Measurements from ENCODE around the gene PDZD2. TPM values are rescaled to one million over a fixed set of nuclear protein-coding genes. Genes with fewer than 3 reads are reported as not detected.
"Not testable (repeated sequence)": the region's sequence is repeated elsewhere in the genome, so short reads cannot be mapped to it uniquely, and the experiment has no call there.

Gene PDZD2
- total RNA-seq, 2 donors from 2014 or later = 0.08 to 0.75 TPM

DNA sequence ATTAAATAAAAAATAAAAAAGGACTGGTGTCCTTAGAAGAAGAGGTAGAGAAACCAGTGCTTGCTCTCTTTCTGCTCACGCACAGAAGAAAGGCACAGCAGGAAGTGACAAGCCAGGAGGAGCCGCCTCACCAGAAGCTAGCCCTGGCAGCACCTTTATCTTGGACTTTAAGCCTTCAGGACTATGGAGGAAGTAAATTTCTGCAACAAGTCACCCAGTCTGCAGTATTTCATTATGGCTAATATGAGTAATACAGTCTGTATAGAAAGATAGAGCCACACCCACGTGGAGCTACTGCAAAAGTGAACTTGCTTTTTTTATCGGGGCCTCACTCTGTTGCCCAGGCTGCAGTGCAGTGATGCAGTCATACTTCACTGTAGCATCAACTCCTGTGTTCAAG, 68.4 kb downstream of the PDZD2 start:
- no peak overlapping the region for H3K27ac Mint-ChIP-seq
- no peak for ATAC-seq
- no peaks in the 10 kb centered on the region for H3K9me3 Mint-ChIP-seq
- no peaks in the 10 kb centered on the region for H3K36me3 Mint-ChIP-seq
- DNase-seq (ENCODE audit: low spot score in 2 of 2) = no peak

DNA sequence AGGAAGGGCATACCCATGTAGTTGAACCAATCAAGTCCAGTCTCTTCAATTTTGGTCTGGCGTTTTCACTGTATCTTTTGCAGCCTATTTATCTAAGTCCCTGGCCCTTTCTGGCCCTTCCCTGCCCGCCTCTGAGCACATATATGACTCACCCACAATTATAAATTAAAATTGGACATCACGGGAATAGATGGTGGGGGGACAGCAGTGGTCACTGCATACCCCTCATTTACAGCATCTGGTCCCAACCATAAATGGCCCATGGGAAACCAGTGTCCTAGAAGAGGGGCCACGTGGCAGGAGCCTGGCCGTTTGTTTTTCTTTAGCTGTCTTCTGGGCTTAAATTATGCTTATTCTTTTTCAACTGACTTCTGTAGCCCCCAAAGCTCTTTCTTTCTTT, 69.2 kb downstream of the PDZD2 start:
- Mint-ChIP-seq H3K27ac (no peak overlapping the region), H3K9me3 (no peaks in the 10 kb centered on the region), H3K36me3 (no peaks in the 10 kb centered on the region)
- ATAC-seq (no peak), DNase-seq (ENCODE audit: low spot score in 2 of 2) (no peak)

DNA sequence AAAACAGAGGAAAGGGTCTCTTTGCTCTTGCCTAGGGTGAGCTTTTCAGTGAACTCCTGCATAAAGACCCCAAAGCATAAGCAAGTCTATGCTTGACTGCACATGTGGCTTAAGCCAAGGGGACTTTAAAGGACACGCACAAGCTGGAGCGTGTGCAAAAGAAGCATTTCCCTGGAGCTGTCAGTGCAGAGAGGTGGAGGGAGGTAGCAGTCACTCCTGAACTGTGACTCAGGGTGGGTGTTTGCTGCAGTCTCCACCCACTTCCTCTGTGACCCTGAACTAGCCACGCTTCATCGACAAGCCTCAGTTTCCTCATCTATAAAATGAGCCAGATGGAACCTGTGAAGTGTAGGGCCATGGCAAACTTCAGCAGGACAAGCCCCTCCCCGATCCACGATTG, 72.4 kb downstream of the PDZD2 start:
- Mint-ChIP-seq H3K9me3 (no peaks in the 10 kb centered on the region), H3K36me3 (no peaks in the 10 kb centered on the region), H3K27ac (no peak overlapping the region)
- no peak for ATAC-seq
- no peak for DNase-seq (ENCODE audit: low spot score in 2 of 2)

DNA sequence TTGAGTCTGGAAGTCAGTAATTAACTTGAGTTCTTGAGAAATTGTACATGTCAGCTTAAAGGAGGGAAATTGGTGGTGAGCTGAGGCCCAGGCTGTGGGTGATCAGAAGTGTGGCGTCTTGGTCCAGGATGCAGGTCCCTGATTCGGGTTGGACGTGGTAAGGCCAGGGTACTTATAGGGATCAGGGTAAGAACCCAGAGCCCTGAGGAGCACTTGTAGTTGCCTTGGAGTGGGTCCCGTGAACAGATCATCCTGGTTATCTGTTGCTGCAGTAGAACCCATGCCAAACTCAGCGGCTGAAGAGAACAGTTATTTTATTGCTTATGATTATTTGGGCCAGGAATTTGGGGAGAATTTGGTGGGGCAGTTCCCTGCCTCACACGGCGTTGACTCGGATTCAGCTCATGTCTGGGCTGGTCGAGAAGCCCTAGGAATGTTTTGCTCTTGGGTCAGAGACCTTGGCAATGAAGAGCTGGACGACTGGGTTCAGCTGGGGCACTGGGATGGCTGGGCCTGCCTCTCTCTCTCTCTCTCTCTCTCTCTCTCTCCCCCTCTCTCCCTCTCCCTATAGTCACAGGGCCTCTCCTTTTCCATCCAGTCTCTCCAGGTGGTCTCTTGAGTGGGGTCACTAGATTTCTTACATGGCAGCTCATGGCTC, 73.1 kb downstream of the PDZD2 start:
- Mint-ChIP-seq H3K36me3 (no peaks in the 10 kb centered on the region), H3K27ac (no peak overlapping the region), H3K9me3 (no peaks in the 10 kb centered on the region)
- no peak for DNase-seq (ENCODE audit: low spot score in 2 of 2)
- ATAC-seq = no peak

DNA sequence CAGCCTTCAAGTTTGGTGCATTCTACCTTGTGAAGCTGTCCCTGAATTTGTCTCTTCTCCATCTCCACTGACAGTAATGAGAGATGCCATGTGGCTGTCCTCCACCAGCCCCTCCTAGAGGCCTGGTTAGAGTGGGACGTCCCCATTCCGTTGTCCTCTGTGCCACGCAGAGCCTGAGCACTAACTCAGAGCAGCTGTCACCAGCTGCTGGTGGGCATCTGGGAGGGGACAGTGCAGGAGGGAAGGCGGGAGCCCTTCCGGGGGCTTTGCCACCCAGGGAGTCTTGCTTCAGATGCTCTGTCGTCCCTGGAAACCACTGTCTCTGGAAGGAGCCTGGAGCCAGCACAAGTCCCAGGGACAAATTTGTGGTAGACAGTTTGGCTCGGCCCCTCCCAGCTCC, 78.6 kb downstream of the PDZD2 start:
- no peak for ATAC-seq
- H3K36me3 Mint-ChIP-seq = no peaks in the 10 kb centered on the region
- no peaks in the 10 kb centered on the region for H3K9me3 Mint-ChIP-seq
- no peak overlapping the region for H3K27ac Mint-ChIP-seq
- no peak for DNase-seq (ENCODE audit: low spot score in 2 of 2)

DNA sequence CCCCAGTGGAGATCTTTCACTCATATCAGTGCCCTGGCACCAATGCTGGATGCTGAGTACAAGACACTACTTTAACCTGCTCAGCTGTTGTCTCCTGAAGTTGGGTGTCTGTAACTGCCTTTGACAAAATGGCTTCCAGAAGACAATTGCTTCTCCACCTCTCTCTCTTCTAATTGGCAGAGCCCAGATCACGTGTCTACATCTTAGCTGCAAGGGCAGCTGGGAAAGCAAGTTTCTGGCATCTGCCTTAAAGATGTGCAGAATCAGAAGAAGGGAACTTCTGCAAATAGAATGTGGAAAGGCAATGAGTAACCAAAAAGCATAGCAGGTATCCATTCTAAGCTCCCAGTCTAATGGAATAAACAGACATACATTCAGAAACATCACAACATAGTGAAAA, 81.1 kb downstream of the PDZD2 start:
- DNase-seq (ENCODE audit: low spot score in 2 of 2) = no peak
- no peaks in the 10 kb centered on the region for H3K36me3 Mint-ChIP-seq

DNA sequence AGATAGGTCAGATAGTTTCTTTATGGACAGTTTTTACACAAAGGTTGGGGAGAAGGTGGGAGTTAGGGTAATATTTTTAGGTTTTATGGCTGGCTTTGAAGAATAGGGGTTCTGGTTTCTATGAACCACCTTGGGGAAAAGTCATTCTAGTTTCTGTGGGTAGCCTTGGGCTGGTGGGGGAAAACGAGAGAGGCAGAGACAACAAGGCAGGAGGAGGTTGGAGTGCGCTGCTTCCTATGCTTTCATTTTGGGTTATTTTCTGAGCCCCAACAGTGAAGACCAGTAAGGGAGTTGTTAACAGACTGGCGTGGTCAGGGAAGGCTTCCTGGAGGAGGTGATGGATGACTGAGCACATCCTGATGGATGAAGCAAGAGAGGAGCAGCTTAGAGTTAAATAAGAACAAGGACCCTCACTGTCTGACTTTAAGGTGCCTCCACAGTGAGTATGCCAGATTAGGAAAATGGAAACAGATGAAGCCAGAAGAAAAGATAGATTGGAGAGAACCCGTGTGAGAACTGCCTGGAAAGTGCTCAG, 81.9 kb downstream of the PDZD2 start:
- ATAC-seq (no peak), DNase-seq (ENCODE audit: low spot score in 2 of 2) (no peak)
- Mint-ChIP-seq H3K27ac (no peak overlapping the region), H3K36me3 (no peaks in the 10 kb centered on the region), H3K9me3 (no peaks in the 10 kb centered on the region)

More for the DNA sequence above, 81.1 kb downstream of the PDZD2 start:
- Mint-ChIP-seq H3K27ac (no peak overlapping the region), H3K9me3 (no peaks in the 10 kb centered on the region)
- ATAC-seq = no peak

DNA sequence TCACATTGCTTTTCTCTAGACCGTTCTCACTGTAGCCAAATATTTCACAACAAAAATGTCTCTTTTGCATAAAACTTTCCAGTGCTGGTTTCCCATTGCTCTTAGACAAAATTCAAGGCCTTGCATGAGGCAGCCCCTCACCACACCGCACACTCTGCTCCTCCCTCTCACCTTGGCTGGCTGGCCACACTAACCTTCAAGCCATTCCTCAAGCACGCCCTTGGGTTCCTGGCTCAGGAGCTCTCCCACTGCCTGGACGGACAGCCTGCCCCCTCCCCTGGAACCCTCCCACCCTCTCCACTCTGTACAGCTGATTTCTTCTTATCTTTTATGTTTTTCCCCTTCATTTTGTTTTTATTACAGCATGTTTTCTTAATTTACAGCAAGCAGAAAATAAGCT, 83.2 kb downstream of the PDZD2 start:
- DNase-seq (ENCODE audit: low spot score in 2 of 2) (no peak), ATAC-seq (no peak)
- Mint-ChIP-seq H3K27ac (no peak overlapping the region), H3K9me3 (no peaks in the 10 kb centered on the region), H3K36me3 (no peaks in the 10 kb centered on the region)

DNA sequence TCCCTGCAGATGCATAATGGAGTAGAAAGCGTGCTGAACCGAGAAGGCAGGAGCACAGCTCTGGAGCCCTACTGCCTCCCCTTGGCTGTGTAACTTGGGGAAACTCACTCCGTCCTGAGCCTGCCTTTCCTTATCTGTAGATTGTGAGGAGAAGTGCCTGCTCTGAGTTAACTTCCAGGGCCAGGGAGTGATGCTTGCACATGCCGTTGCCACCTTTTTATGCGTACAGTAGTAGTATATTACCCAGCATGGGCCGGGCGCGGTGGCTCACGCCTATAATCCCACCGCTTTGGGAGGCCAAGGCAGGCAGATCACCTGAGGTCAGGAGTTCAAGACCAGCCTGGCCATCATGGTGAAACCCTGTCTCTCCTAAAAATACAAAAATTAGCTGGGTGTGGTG, 87.1 kb downstream of the PDZD2 start:
- no peak overlapping the region for H3K27ac Mint-ChIP-seq
- ATAC-seq (no peak), DNase-seq (ENCODE audit: low spot score in 2 of 2) (no peak)
- no peaks in the 10 kb centered on the region for H3K9me3 Mint-ChIP-seq
- no peaks in the 10 kb centered on the region for H3K36me3 Mint-ChIP-seq

DNA sequence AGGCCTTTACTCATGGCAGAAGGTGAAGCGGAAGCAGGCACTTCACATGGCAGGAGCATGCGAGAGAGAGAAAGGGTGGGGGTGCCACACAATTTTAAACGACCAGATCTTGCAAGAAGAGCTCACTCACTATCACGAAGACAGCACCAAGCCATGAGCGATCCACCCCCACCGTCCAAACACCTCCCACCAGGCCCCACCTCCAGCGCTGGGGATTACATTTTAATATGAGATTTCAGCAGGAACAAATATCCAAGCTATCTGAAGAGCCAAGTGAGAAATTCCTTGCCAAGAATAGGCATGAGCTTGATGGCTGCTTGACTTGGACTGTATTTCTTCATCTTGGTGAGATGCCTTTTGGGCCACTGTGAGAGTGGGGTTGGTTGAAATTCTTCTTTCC, 88.0 kb downstream of the PDZD2 start:
- Mint-ChIP-seq H3K9me3 (no peaks in the 10 kb centered on the region), H3K27ac (no peak overlapping the region), H3K36me3 (no peaks in the 10 kb centered on the region)
- ATAC-seq = no peak
- no peak for DNase-seq (ENCODE audit: low spot score in 2 of 2)

DNA sequence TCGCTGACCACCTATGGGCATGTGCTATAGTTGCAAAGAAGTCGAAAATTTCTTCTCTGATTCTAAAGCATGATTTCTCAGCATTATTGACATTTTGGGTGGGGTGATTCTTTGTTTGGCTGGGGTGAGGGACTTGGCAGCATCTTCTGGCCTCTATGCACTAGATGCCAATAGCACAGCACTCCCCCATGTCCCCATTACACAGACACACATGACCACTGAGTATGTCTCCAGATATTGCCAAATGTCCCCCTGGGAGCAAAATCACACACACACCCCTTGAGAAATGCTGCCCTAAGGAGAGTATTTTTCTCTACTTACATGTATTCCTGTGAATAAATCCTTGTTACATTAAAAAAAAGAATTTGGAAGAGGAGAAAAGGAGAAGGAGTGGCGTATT, 89.1 kb downstream of the PDZD2 start:
- no peak overlapping the region for H3K27ac Mint-ChIP-seq
- ATAC-seq = no peak
- no peak for DNase-seq (ENCODE audit: low spot score in 2 of 2)
- no peaks in the 10 kb centered on the region for H3K9me3 Mint-ChIP-seq
- no peaks in the 10 kb centered on the region for H3K36me3 Mint-ChIP-seq

DNA sequence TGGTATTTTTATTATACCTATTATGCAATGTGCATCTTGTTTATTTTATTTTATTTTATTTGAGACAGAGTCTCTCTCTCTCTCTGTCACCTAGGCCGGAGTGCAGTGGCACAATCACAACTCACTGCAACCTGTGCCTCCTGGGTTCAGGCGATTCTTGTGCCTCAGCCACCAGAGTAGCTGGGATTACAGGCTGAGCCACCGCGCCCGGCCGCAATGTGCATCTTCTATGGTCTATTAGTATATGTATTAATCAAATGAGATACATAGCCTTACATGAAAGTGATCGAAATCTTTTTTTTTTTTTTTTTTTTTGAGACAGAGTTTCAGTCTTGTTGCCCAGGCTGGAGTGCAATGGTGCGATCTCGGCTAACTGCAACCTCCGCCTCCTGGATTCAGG, 89.9 kb downstream of the PDZD2 start:
- H3K27ac Mint-ChIP-seq; ATAC-seq; H3K9me3 Mint-ChIP-seq; H3K36me3 Mint-ChIP-seq; DNase-seq (ENCODE audit: low spot score in 2 of 2): not testable (repeated sequence)

DNA sequence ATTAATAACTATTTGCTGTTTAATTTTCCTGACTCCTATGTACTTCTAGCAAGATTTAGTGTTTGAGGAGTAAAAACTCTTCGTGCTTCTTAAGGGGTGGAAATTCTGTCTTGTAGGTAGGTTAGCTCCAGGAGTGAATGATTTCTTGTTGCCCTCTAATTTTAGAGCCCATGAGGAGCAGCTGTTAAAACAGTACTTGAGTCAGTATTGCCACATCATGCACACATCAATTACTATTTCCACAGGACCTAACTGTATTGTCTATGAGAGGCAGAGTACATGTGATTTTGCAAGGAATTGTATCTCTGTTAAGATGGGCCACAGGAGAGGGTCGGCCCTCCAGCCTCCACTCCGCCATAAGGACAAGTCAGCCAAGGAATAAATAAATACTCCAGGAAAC, 91.2 kb downstream of the PDZD2 start:
- ATAC-seq = no peak
- DNase-seq (ENCODE audit: low spot score in 2 of 2) = no peak
- Mint-ChIP-seq H3K9me3 (no peaks in the 10 kb centered on the region), H3K36me3 (no peaks in the 10 kb centered on the region), H3K27ac (no peak overlapping the region)

DNA sequence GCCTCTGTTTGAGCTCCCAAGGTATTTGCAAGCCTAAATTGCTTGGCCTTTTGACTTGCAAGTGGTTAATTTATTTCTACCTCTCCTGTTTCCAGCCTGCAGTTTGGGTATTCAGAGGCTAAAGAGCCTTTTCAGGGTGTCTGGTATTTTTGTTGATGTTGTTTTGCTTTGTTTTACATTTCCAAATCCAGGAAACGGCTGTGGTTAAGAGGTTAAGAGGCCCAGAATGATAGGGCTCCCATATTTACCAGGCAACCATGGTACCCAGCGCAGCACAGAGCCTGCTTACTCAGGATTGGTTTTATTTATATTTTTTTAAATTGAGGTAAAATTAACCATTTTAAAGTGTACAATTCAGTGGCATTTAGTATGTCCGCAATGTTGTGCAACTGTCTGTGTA, 92.1 kb downstream of the PDZD2 start:
- H3K27ac Mint-ChIP-seq = no peak overlapping the region

DNA sequence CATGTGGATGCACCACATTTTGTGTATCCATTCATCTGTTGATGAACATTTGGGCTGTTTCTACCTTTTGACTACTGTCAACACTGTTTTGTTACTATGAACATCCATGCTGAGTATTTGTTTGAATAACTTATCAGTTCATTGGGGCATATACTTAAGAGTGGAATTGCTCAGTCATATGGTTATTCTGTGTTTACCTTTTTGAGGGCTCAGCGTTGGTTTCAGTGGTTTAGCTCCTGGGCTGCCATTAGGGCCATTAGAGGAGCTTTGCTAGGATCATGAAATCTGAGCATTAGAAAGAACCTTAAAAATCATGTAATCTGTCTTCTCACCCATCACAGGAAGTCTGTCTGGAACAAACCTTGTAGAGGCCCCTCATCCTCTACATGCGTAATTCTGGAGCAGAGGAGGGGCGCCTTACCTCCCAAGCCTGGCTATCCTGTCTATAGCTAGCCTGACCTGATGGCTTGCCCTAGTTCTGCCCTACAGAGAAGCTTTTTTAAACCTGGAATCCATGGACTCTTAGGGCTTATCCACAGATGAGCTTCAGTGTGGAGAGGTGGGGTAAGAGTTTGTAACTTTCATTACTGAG, 92.9 kb downstream of the PDZD2 start:
- Mint-ChIP-seq H3K27ac (no peak overlapping the region), H3K36me3 (no peaks in the 10 kb centered on the region), H3K9me3 (no peaks in the 10 kb centered on the region)
- ATAC-seq (no peak), DNase-seq (ENCODE audit: low spot score in 2 of 2) (no peak)

More for the DNA sequence above, 92.1 kb downstream of the PDZD2 start:
- ATAC-seq (no peak), DNase-seq (ENCODE audit: low spot score in 2 of 2) (no peak)
- Mint-ChIP-seq H3K36me3 (no peaks in the 10 kb centered on the region), H3K9me3 (no peaks in the 10 kb centered on the region)

DNA sequence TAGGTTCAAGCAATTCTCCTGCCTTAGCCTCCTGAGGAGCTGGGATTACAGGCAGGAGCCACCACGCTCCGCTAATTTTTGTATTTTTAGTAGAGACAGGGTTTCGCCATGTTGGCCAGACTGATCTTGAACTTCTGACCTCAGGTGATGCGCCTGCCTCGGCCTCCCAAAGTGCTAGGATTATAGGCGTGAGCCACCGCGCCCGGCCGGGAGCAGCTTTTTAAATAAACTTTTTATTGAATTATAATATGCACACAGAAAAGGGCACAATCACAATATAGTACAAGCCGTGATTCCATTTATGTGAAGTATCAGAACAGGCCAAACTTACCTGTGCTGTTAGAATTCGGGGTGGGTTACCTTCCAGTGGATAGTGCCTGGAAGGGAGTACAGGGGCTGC, 93.9 kb downstream of the PDZD2 start:
- H3K36me3 Mint-ChIP-seq; H3K9me3 Mint-ChIP-seq; ATAC-seq; DNase-seq (ENCODE audit: low spot score in 2 of 2); H3K27ac Mint-ChIP-seq: not testable (repeated sequence)

DNA sequence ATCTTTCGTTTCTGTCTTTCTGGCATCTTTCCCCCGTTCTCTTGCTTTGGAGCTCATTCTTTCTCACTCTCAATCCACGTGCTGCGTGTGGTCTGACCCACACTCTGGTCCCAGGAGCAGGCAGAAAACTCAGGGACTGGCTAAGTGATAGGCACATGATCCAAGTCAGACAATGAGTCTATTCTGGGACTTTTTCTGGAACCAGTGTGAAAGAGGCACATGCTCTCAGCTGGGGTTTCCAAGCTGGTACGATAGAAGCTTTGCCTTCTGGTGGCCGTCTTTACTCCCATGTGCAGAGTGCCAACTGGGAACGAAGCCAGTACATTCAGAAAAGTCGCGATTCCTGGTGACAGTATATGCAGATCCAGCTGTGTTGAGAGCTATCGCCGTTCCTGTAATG, 94.4 kb downstream of the PDZD2 start:
- H3K9me3 Mint-ChIP-seq = no peaks in the 10 kb centered on the region
- H3K27ac Mint-ChIP-seq = no peak overlapping the region
- H3K36me3 Mint-ChIP-seq = no peaks in the 10 kb centered on the region
- ATAC-seq (no peak), DNase-seq (ENCODE audit: low spot score in 2 of 2) (no peak)

DNA sequence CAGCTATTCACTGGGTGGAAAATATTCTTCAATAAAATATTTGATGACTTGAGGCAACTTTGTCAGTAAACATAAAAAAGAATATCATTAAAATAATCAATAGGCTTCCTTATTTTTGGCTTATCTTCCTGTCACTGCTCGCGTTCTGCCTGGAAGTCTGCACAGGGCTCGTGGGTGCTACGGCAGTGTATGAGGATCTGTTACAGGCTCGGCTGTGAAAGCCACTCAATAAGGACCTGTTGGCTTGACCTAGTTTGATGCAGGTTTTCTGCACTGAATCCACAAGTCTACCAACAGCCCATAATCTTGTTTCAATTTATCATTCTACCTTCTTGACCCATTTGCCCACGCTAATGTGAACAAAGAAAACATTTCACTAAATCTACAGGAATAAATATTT, 97.2 kb downstream of the PDZD2 start:
- ATAC-seq (no peak), DNase-seq (ENCODE audit: low spot score in 2 of 2) (no peak)
- Mint-ChIP-seq H3K9me3 (peaks cover 3 to 5% of the 10 kb centered on the region in 2 donors), H3K36me3 (peaks cover 0 to 4% of the 10 kb centered on the region in 2 donors), H3K27ac (no peak overlapping the region)
